Embryonic facial prominence (tissue), 1 donor: ENCODE measurements around the gene SPINT4.
"Not testable (repeated sequence)": the region's sequence is repeated elsewhere in the genome, so short reads cannot be mapped to it uniquely, and the experiment has no call there.

ENCODE experiments used
- DNase-seq: peaks from one replicate; pipeline ENCODE4 v3.0.0-alpha.2; 2016; ENCODE audit errors: extremely low spot score

SPINT4 gene

DNA sequence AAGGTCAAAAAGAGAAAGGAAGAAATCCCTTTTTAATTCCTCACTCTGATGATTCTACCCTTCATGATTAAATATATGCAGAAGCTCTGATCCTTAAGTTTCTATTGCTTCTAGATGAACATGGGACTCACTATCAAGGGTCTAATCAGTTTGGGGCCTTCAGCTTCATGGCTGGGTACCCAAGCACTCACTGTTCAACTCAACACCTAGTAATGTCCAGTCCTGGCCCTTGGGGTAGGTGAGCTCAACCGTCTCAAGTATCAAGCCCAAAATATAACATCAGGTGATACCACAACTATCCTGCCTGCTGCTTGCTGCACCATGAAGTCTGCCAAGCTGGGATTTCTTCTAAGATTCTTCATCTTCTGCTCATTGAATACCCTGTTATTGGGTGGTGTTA lies at the start of gene SPINT4:
Gene SPINT4 (plus strand): TSS at position 301 of the 400 bp plus-strand sequence. CDS start 21 bp downstream, at position 322.
- no peak for DNase-seq

DNA sequence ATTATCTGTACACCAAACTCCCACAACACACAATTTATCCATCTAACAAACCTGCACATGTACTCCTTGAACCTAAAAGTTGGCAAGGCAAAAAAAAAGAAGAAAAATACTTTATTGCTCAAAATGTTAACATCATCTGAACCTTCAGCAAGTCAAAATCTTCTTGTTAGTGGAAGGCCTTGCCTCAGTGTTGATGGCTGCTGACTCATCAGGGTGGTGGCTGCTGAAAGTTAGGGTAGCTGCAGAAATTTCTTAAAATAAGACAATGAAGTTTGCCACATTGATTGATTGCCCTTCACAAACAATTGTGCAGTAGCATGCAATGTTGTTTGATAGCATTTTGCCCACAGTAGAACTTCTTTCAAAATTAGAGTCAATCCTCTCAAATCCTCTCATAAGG lies 49.4 kb upstream of the SPINT4 start:
- no peak for DNase-seq

DNA sequence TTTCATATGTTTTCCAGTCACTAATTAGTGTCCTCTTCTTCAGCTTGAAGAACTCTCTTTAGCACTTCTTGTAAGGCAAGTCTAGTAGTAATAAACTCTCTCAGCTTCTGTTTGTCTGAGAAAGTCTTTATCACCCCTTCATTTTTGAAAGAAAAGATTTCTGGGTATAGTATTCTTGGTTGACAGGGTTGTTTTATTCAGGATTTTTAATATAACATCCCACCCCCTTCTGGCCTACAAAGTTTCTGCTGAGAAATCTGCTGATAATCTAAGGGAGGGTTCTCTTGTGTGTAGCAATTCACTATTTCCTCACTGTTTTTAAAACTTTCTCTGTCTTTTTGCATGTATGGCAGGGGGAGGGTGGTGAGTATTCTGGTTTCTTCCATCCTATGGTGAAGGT lies 42.5 kb upstream of the SPINT4 start:
- DNase-seq: no peak

DNA sequence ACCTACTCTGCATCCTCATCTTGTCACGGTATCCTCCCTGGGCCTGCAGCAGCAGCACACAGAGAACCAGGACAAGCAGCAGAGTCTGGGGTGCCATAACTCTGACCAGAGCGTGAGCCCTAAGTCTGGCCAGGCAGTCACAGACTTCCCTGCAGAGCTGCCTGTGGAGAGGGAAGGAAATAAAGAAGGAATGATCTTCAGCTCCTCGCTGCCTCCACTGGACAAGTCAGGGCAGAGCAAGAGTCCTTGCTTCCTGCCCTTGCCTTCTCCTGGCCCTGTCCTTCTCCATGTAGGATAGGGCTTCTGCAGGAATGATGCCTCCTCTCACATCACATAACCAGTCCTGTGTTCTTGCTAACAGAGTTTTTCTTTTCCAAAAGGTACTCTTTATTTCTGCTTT lies 36.3 kb upstream of the SPINT4 start:
- DNase-seq: no peak

DNA sequence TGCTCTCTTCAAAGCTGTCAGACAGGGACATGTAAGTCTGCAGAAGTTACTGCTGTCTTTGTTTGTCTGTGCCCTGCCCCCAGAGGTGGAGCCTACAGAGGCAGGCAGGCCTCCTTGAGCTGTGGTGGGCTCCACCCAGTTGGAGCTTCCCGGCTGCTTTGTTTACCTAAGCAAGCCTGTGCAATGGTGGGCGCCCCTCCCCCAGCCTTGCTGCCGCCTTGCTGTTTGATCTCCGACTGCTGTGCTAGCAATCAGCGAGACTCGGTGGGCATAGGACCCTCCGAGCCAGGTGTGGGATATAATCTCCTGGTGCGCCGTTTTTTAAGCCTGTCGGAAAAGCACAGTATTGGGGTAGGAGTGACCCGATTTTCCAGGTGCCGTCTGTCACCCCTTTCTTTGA lies 28.8 kb upstream of the SPINT4 start:
- DNase-seq: not testable (repeated sequence)

DNA sequence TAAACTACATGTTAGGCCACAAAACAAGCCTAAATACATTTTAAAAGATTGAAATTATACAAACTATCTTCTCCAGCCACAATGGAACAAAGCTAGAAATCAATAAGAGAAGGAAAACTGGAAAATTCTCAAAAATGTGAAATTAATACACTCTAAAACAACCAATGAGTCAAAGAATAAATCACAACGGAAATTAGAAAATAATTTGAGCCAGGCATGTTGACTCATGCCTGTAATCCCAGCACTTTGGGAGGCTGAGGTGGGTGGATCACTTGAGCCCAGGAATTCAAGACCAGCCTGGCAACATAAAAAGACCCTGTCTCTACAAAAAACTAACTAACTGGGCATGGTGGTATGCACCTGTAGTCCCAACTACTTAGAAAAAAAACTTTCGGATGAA lies 26.7 kb upstream of the SPINT4 start:
- DNase-seq: no peak

DNA sequence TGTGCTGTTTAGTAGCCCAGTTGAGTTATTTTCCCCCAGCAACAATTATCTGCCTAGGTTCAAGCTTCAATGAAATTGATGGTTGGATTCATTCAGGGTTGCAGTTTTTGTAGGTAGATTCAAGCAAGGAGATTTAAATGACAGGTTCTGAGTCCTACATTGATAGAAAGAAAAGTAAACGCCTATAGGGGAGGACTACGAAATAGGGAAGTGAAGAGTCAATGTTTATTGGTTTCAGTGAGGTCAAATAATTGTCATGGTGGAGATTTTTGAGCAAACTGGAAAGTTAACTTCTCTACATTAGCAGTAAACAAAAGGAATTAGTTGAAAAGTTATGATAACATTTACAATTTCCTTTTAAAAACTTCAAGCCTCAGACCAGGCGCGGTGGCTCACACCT lies 21.0 kb upstream of the SPINT4 start:
- DNase-seq: no peak

DNA sequence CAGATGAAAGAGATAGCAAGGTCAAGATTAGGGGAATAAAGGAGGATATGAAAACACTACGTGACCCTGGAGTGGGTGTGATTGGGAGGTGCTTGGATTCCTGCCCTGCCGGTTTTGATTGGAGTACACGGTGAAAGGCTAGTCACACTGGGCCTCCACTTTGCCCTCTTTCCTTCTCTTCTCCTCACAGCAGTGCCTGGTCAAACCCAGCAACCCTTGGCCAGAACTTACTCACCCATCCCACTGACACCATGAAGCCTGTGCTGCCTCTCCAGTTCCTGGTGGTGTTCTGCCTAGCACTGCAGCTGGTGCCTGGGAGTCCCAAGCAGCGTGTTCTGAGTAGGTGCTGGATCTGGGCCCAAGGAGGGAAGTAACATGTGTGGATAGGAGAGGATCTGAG lies 20.3 kb upstream of the SPINT4 start, which contains the start of gene WFDC13:
Gene WFDC13 (plus strand): TSS at position 166 of the 400 bp plus-strand sequence. CDS start 86 bp downstream, at position 252.
- DNase-seq: no peak

DNA sequence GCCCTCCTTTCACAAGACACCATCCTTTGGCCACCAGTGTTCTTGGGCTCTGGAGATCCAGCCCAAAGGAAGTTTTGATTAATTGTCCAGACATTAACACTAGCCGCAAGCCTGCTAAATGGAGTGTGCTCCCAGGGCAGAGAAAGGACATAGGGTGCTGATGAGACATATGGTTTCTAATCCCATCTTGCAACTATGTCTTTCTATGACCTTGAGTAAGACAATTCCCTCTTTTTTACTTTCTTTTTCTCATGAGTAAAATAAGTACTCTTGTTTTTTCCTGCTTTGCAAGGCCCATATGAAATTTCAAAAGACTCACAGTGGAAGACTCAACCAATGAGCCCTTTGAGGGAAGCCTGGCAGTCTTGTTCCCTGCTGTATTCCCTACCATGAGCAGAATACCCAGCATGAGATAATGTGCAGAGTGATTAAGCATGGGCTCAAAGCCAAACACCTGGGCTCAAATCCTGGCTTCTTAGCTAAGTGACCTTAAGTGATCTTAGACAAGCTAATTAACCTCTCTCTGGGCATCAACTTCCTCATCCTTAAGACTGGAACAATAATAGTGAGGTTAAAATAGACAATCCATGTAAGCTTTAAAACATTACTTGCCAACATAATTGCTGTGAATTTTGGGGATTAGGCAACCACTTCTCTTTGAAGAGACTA lies 17.0 kb upstream of the SPINT4 start, which contains the start of gene WFDC10B:
Gene WFDC10B (minus strand): TSS at position 51 of the 669 bp plus-strand sequence. CDS start 19,027 bp downstream, outside the sequence.
- no peak for DNase-seq

DNA sequence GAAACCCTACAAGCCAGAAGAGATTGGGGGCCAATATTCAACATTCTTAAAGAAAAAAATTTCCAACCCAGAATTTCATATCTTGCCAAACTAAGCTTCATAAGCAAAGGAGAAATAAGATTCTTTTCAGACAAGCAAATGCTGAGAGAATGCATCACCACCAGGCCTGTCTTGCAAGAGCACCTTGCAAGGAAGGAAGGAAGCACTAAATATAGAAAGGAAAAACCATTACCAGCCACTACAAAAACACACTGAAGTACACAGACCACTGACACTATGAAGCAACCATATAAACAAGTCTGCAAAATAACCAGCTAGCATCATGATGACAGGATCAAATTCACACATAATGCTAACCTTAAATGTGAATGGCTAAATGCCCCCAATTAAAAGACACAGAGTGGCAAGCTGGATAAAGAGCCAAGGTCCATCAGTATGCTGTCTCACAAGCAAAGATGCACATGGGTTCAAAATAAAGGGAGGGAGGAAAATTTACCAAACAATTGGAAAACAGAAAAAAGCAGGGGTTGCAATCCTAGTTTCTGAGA lies 5.9 kb upstream of the SPINT4 start:
- DNase-seq: not testable (repeated sequence)

DNA sequence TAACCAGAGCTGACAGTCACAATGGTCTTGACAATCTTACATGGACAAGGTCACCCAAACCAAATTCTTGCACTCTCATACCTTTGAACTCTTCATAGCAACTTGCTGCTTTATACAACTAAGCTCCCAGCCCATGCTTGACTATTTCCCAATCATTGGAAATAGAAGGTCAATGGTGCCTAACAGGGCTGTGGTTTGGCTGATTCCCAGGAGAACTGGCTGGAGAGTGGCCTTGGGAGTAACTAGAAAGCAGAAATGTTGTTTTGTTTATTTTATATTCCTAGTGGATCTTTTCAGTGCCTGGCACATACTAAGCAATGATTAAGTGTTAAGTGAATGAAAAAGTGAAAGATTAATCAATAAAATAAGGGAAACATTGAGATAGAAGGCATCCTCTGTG lies 3.0 kb downstream of the SPINT4 start:
- DNase-seq: no peak

DNA sequence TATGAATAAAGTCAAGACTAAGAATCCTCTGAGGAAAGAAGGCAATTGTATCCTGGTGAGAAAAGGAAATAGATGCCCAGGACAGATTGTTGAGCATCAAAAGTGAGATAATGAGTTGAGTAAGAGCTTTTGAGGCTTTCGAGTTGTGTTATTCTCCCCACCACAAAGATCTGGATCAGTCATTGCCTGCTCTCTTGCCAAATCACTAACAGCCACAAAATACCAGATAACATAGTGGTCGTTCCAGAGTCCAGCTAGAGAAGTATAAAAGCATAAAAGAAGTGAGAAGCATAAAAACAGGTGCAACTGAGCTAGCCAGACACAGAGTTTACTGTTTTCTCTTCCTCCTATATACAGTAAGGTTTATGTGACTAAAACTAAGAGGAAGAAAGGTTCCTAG lies 4.9 kb downstream of the SPINT4 start:
- DNase-seq: no peak

DNA sequence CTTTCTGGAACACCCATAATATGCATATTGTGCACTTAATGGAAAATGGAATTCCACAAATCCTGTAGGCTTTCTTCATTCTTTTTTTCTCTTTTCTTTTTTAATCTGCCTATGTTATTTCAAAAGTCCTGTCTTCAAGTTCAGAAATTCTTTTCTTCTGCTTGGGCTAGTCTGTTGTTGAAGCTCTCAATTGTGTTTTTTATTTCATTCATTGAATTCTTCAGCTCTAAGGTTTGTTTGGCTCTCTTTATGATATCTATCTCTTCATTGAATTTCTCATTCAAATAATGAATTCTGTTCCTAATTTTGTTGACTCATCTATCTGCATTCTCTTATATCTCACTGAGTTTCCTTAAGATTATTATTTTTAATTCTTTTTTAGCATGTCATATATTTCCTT lies 10.1 kb downstream of the SPINT4 start:
- no peak for DNase-seq

DNA sequence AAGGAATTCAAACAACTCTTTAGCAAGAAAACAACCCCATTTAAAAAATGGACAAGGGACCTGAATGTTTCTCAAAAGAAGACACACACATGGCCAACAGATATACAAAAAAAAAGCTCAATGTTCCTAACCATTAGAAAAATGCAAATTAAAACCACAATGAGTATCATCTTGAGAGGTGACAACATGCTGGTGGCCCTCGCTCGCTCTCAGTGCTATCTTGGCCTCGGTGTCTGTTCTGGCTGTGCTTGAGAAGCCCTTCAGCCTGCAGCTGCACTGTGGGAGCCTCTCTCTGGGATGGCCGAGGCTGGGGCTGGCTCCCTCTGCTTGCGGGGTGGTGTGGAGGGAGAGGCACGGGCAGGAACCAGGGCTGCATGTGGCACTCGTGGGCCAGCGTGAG lies 13.4 kb downstream of the SPINT4 start:
- no peak for DNase-seq

DNA sequence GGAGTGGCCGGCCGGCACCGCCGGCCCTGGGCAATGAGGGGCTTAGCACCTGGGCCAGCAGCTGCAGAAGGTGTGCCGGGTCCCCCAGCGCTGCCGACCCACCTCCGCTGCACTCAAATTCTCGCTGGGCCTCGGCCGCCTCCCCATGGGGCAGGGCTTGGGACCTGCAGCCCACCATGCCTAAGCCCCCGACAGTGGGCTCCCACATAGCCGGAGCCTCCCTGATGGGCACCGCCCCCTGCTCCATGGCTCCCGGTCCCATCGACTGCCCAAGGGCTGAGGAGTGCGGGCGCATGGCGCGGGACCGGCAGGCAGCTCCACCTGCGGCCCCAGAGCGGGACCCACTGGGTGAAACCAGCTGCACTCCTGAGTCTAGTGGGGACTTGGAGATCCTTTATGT lies 13.8 kb downstream of the SPINT4 start:
- DNase-seq: no peak

DNA sequence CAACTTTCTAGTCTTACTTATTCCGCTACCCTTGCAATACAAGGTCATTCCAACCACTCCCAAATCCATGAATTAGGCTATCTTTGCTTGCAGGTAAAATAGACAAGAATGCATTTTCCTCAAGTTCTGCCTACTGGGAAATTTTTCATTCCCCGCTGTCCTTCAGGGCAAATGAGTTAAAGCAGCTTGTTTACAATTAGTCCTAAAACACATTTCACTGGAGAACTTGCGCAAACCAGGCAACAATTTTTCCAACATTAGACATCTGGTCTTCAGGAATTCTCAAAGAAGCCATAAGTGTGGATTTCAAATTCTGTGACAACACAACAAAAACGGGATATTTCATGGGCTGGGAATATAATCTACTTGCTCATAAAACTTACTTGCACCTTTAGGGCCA lies 20.4 kb downstream of the SPINT4 start:
- no peak for DNase-seq

DNA sequence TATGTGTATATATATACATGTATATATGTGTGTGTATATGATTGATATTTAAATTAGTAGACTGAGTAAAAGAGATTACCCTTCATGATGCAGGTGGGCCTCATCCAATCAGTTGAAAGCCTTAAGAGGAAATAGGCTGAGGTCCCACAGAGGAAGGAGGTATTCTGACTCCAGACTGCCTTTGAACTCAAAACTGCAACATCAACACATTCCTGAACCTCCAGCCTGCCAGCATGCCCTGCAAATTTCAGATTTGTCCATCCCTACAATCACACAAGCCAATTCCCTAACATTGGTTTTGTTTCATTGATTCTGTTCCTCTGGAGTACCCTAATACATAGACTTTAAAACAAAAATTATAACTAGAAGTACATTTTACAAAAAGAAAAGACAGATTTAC lies 22.9 kb downstream of the SPINT4 start:
- DNase-seq: no peak

DNA sequence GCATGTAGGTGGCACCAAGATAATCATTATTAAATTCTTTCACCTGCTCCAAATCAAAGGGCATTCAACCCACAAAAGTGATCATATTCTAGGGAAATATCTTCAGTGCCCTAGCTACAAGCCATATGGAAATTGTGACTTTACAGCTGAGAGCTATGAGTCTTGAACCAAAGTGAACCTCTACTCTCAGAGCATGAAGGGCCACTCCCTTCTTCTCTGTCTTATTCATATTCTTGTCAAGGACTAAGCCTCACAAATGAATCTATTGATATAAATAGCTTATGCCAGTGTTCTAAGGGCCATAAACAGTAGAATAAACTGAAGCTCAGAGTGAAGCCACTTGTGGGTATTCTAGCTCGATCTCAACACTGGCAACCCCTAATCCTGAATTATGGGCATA lies 29.6 kb downstream of the SPINT4 start:
- no peak for DNase-seq

DNA sequence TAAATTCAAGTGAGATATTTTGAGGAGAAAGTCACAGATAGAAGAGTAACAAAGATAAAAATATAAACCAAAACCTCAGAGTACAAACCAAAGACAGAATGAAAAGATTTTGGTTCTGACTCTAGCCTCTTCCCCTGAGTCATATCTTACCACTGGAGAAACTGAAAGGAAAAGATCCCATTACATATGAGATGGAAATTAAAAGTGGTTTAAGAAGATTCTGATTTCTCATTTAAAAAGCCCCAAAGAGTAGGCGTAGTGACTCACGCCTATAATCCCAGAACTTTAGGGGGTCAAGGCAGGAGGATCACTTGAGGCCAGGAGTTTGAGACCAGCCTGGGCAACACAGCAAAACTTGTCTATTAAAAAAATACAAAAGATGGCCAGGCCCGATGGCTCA lies 30.6 kb downstream of the SPINT4 start:
- no peak for DNase-seq

DNA sequence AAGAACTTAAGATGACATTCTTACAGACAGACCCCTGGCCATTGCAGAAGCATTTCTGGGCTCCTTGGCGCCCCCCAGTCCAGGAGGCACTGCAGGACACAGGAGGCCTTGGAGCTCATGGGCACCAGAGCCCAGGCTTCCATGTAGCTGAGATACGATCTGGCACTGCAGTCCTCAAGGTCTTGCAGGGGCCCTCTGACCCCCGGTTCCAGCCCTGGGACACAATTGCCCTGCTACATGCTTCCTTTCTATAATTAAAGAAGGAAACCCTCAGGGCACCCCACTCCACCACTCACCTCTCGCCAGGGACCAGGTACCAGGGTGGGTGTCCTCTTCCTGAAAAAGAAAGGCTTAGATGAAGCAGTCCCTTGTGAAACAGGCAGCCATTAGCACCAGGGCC lies 35.9 kb downstream of the SPINT4 start:
- DNase-seq: no peak

DNA sequence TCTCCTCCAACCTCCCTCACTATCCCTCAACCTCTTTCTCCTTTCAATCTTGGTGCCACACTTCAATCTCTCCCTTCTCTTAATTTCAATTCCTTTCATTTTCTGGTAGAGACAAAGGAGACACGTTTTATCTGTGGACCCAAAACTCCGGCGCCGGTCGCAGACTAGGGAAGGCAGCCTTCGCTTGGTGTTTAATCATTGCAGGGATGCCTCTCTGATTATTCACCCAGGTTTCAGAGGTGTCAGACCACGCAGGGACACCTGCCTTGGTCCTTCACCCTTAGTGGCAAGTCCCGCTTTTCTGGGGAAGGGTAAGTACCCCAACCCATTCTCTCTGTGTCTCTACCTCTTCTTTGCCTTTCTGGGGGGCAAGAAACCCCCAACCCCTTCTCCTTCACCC lies 37.8 kb downstream of the SPINT4 start:
- DNase-seq: not testable (repeated sequence)

DNA sequence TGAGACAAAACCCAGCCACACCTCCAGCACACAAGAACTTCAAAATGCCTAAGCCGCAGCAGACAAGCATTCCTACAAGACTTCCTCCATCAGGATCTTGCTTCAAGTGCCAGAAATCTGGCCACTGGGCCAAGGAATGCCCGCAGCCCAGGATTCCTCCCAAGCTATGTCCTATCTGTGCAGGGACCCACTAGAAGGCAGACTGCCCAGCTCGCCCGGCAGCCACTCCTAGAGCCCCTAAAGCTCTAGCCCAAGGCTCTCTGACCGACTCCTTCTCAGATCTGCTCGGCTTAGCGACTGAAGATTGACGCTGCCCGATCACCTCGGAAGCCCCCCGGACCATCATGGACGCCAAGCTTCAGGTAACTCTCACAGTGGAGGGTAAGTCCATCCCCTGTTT lies 39.8 kb downstream of the SPINT4 start:
- DNase-seq: not testable (repeated sequence)

DNA sequence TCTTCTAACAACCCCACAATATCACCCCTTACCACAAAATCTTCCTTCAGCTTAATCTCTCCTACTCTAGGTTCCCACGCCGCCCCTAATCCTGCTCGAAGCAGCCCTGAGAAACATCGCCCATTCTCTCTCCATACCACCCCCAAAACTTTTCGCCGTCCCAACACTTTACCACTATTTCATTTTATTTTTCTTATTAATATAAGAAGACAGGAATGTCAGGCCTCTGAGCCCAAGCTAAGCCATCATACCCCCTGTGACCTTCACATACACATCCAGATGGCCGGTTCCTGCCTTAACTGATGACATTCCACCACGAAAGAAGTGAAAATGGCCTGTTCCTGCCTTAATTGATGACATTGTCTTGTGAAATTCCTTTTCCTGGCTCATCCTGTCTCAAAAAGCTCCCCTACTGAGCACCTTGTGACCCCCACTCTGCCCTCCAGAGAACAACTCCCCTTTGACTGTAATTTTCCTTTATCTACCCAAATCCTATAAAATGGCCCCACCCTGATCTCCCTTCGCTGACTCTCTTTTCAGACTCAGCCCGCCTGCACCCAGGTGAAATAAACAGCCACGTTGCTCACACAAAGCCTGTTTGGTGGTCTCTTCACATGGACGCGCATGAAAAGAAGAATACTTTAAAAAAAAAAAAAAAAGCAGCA lies 42.6 kb downstream of the SPINT4 start:
- not testable (repeated sequence) for DNase-seq
